ENCODE measurements around the gene PPP6R1.
"Not testable (repeated sequence)": the region's sequence is repeated elsewhere in the genome, so short reads cannot be mapped to it uniquely, and the experiment has no call there.

PPP6R1 gene

GRCh38 chr19:55224679-55225414 lies 34.0 kb downstream of the PPP6R1 start:
- DNase-seq (ENCODE audit: low spot score): not testable (repeated sequence)

- no peak for DNase-seq (ENCODE audit: low spot score)
These were observed 34.7 kb downstream of the PPP6R1 start for GRCh38 chr19:55224038-55224665.

DNA sequence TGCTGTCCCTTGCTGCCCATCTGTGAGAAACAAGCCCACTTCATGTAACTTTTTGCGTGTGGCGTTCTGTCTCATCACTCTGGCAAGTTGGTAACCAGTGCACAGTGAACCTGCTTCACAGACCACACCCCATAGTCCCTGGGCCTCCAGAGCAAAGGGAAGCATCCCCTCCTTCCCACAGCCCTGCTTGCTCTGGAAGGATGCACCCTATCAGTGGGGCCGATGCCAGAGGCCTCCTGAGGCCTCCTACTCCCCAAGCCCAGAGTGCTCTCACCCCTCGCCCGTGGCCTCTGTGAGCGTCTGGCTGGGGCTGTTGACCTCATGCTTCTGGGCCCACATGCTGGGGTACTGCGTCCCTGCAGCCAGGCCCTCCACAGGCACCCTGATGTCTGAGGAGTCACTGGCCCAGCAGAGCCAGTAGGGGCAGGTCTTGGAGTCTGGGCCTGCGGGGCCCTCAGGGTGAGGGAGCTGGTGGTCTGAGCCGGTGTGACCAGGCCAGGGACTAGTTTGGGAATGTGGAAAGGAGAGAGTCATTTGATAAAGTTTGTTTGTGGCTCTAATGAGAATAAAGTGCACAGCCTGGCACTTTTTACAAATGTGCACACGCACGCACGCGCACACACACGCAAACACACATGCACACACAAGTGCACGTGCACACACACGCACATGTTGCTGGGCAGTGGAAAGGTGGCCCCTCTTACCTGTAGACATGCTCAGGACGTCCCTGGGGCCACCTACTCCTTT lies 35.4 kb downstream of the PPP6R1 start:
- DNase-seq (ENCODE audit: low spot score): no peak

DNA sequence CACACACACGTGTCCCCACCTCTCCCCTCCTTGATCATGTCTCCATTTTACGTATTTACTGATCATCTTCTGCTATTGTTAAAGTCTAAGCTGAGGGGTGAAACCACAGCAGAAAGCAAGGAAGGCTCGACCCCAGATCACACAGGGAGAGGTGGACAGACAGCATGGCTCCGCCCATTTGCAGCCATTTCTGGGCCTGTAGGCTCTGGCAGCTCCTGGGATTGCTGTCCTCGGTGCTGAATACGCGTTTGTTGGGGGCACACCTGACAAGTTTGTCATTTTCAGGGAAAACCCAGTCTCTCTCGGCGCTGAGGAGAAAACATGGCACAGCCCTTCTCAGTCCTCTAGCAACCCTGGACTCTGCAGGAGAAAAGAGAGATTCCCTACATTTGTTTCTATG lies 38.3 kb downstream of the PPP6R1 start:
- no peak for DNase-seq (ENCODE audit: low spot score)

- DNase-seq (ENCODE audit: low spot score): peak; percentile 61
These were observed 42.2 kb downstream of the PPP6R1 start for GRCh38 chr19:55216461-55217198.

- DNase-seq (ENCODE audit: low spot score): no peak
These were observed 45.3 kb downstream of the PPP6R1 start for GRCh38 chr19:55213547-55213946.

- DNase-seq (ENCODE audit: low spot score): peak; percentile 64
These were observed 46.4 kb downstream of the PPP6R1 start for GRCh38 chr19:55212447-55212846.

DNA sequence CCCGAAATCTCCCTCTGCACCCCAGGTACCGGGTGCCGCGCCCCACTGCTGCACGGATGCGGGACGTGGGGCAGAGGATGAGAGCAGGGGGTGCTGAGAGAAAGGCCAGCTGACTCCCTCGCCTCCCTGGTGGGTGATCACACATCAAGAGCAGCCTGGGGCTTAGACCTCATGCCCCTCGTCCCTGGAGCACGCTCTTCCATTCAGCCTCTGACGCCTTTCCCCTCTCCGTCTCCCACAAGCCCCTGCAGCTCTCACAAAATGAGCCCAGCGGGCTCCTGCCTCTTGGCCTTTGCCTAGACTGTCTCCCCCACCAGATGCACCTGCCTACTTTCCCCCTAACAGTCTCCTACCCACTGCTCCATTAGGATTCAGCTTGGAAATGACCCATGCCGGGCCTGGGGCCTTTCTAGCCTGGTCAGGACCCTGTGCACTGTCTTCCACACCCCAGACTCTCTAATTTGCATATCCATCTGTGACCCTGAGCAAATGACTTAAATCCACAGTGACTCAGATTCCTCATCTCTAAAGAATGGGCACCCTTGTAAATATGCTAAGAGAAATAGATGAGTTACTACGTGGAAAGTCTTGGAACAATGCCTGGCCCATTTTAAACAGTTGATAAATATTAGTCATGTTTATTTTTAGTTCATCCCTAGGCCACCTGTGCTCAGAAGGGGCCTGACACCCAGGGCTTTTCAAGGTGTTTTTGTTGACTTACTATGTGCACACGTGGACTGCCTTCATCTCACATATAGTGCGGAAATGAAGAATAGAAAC lies 48.9 kb downstream of the PPP6R1 start:
- DNase-seq (ENCODE audit: low spot score): no peak

- DNase-seq (ENCODE audit: low spot score): no peak
These were observed 49.7 kb downstream of the PPP6R1 start, which contains the start of gene PTPRH for GRCh38 chr19:55208880-55209692. Gene PTPRH (minus strand): TSS chr19:55209501. CDS start chr19:55209433, 68 bp downstream.

DNA sequence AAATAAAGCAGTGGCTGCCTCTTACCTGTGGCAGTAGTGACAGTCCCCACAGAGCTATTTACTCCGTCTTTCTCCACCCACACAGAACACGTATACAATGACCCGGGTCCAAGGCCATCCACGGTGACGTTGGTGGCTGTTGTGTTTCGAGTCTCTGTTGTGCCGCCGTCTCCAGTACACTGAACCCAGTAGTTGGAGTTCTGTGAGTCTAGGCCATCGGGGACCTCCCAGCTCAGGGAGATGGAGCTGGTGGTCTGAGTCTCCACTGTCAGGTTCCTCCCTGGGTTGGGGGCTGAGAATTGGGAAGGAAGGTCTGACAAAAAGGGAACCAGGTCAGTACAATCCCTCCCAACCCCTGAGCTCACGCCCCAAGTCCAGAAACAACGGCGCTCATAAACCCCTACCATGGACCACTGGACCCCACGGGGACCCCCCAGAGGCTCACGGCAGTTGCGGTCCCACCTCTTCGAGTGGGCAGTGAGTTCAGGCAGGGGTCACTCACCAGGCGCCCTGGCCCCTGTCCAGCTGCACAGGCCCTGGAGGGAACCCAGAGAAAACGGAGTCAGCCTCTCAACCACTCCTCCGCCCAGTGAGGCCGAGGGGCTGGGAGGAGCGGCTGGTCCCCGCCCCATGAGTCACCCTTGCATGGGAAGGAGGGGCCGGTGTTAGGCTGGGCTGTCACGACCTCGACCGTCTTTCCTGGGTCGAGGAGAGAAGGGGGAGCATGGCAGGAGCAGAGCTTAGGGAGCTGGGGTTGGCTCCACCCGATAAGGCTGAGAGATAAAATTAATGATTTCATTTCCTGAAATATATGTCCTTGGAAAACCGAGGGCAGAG lies 51.9 kb downstream of the PPP6R1 start:
- DNase-seq (ENCODE audit: low spot score): peak; percentile 85

GRCh38 chr19:55202199-55202598 lies 56.6 kb downstream of the PPP6R1 start:
- DNase-seq (ENCODE audit: low spot score): peak; percentile 33

DNA sequence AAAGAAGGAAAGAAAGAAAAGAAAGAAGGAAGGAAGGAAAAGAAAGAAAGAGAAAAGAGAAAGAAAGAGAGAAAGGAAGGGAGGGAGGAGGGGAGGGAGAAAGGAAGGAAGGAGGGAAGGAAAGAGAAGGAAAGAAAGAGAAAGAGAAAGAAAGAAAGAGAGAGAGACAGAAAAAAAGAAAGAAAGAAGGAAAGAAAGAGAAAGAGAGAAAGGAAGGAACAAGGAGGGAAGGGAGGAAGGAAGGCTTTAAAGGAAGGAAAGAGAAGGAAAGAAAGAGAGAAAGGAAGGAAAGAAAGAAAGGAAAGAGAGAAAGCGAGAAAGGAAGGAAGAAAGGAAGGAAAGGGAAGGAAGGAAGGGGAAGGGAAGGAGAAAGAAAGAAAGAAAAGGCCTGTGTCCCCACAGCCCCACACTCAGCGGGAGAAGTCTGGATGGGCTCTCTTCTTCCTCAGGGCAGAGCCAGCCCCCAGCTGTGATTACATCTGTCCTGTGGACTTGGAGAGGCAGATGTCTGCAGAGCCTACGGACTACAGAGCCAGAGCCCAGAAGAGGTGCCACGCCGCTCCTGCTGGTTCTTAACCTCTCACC lies 59.1 kb downstream of the PPP6R1 start:
- DNase-seq (ENCODE audit: low spot score): no peak

DNA sequence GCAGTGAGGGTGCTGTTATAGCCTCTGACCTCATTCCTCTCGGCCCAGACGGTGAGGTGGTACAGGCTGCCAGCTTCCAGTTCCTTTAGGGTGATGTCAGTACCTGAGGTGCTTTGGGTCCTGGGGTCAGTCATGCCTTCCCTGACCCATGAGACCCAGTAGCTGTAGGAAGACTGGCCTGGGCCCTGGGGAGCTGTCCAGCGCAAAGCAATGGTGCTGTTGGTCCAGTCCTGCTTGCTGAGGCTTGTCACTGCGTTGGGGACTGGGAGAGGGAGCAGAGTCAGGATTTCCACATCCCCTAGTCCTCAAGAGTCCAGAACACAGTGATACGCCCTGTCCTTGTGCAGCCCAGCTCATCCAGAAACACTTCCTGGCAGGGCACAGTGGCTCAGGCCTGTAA lies 60.2 kb downstream of the PPP6R1 start:
- no peak for DNase-seq (ENCODE audit: low spot score)

- DNase-seq (ENCODE audit: low spot score): peak; percentile 36
These were observed 61.3 kb downstream of the PPP6R1 start for GRCh38 chr19:55197528-55197927.

GRCh38 chr19:55196803-55197202 lies 62.0 kb downstream of the PPP6R1 start:
- no peak for DNase-seq (ENCODE audit: low spot score)

DNA sequence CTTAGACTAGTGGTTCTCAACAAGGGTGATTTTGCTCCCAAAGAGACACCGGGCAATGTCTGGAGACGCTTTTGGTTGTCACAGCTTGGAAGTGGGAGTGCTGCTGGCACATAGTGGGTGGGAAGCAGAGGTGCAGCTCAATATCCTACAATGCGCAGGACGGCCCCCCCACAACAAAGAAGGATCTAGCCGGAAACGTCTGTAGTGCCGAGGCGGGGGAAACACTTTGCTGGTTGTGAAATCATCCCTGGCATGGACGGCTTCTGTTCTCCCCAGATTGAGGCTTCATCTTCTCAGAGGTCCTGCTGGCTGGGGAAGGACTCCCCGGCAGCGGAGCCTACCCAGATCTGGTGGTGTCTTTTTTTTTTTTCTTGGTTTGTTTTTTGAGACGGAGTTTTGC lies 65.3 kb downstream of the PPP6R1 start:
- no peak for DNase-seq (ENCODE audit: low spot score)

DNA sequence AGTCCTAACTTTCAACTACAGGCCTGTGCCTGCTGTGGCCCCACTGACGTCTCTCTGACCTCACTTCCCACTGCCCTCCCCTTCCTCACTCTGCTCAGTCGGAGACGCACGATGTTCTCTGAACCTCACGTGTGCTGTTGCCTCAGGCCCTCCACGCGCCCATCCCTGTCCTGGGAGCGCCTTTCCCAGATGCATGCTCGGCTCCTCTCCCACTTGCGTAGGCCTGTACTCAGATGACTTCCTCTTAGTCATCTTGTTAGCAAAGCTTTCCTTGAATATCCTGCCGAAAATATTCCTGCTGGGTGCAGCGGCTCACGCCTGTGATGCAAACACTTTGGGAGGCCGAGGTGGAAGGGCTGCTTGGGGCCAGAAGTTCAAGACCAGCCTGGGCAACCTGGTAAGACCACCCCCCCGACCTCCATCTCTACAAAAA lies 69.4 kb downstream of the PPP6R1 start:
- no peak for DNase-seq (ENCODE audit: low spot score)

DNA sequence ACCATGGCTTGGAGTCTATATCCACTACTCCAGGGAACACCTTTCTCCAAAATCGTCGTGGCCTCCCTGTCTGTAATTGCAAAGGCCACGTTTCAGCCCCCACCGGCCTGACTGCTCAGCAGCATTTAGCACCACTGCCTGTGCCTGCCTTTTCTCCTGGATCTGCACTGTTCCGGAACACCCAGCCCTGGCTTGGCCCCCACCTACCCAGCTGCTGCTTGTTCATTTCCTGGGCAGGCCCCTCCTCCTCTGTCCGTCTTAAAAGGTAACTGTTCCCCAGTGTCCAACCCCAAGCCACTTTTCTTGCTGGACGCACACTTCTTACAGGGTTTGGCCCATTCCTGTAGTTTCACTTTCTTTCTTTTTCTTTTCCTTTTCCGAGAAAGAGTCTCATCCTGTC lies 70.2 kb downstream of the PPP6R1 start:
- no peak for DNase-seq (ENCODE audit: low spot score)

DNA sequence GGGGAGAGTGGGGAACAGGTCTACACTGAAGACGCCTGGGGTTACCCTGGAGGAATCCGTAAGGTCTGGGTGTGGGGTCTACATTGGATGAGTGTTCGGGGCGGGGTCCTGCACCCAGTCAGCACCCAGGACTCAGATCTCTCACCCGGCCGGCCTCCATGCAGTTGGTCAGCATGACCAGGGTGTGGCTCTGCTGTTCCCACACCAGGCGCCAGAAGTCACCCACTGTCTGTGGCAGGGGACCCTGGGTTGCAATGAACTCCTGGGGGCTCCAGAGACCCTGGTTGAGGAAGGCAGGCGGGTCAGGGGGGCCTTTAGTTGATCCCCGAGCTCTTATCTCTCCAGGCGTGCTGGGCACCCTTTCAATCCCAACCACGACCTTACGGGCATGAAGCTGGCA lies 72.7 kb downstream of the PPP6R1 start:
- no peak for DNase-seq (ENCODE audit: low spot score)
